Measurements from ENCODE around the gene TPRN.

Gene TPRN

GRCh38 chr9:137206602-137207001, 6.1 kb upstream of the TPRN start:
- no peak for DNase-seq

- DNase-seq, result peak; percentile 74 to 90 (median 90)
Measured at GRCh38 chr9:137205126-137206069, 4.9 kb upstream of the TPRN start, which contains the start of the genes NDOR1 and TMEM203. NDOR1 (plus strand) TSS chr9:137205700; CDS start chr9:137205778, 78 bp downstream. TMEM203 (minus strand) TSS chr9:137205648; CDS start chr9:137205414, 234 bp downstream.

- DNase-seq, result no peak
Measured at GRCh38 chr9:137204731-137205125, 4.2 kb upstream of the TPRN start.

GRCh38 chr9:137202966-137203365, 2.4 kb upstream of the TPRN start:
- DNase-seq, result no peak

GRCh38 chr9:137201205-137201868, 796 bp upstream of the TPRN start:
- no peak for DNase-seq

GRCh38 chr9:137199411-137200121, 975 bp downstream of the TPRN start:
- DNase-seq, result no peak

DNA sequence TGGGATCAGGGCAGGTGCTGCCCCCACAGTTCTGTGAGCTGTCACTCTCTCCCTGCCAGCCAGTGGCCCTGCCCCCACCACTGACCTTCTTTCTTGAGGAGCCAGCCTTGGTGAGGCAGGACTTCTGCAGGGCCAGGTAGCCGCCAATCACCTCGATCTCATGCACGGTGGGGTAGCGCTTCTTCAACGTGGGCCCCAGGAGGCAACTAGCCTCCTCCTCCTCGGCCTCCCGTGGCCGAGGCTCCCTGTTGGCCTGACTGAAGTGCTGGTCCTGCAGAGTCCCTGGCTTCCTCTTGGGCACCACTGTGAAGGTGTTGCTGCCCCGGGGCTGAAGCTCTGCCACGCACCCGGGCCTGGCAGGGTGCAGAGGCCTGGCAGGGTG, 1.6 kb downstream of the TPRN start:
- DNase-seq, result no peak

GRCh38 chr9:137198051-137198901, 2.3 kb downstream of the TPRN start:
- peak; percentile 2 to 34 (median 18) for DNase-seq

- peak; percentile 83 to 99 (median 96) for DNase-seq
Measured at GRCh38 chr9:137195525-137196220, 4.9 kb downstream of the TPRN start.

DNA sequence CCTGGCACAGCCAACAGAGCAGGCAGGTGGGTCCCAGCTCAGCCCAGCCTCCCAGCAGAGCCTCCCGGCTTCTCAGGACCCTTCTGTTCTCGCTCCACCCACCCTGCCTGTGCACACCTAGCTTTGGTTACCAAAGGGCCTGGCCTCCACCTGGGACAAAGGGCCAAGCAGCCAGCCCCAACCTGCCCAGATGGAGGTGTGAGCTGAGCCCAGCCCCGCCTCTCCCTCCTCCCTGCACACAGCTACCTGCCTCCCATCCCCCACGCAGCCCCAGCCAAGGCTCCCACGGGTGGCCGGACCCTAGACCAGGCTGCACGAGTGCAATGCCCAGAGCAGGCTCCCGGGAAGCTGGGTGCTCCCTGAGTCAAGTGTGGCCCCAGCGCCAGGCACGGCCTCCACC, 5.6 kb downstream of the TPRN start:
- DNase-seq, result peak in 2 of 3 experiments; percentile 27 to 82

DNA sequence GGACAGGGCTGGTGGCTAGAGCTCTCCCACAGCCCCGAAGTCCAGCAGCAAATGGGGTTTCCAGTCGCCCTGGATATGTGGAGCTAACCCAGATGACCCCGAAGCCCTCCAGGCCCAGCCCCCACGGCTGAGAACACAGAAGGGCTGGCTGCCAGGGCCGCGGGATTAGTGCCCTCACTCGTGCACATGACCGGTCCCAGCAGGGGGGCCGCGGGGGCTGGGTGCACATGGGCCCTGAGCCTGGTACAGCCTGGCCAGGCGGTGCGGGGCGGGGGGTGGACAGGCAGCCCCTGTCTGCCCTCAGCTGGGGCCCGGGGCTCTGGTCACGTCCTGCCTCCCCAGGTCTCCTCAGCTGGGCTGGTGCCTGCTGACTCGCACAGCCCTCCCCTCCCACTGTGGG, 6.2 kb downstream of the TPRN start:
- peak in 2 of 3 experiments; percentile 48 to 49 for DNase-seq

DNA sequence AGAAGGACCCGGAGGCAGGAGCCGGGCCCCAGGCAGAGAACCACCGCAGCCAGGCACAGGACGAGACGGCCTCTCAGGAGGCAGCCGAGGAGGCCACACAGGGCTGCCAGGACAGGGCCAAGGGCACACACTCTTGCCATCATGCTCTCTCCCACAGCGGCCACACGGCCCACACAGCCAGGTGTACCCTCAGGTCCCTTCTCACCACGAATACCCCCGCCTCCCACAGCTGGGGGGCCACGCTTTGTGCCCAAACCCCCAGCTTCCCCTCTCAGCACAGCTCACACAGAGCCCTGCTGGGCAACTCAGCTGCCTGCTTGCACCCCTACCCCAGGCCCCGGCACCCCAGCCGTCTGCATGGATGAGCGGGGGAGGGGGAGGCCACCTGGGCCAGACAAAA, 6.8 kb downstream of the TPRN start:
- DNase-seq, result no peak

GRCh38 chr9:137192859-137193258, 7.7 kb downstream of the TPRN start:
- DNase-seq, result no peak

DNA sequence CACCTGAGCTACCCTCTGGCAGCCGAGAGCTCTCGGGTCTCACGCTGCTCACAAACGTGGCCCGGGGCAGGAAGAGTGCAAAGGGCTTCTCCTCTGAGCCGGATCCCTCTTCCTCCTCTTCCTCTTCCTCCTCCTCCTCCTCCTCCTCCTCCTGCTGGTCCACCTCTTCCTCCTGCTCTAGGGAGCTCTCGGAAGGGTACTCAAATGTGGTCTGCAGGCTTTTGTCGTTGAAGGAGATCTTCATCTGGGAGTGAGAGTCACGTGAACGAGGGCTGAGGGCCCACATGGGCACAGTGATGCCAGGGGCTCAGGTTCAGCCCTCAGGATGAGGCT, 8.1 kb downstream of the TPRN start:
- DNase-seq, result no peak

- no peak for DNase-seq
Measured at GRCh38 chr9:137191691-137192447, 8.7 kb downstream of the TPRN start.

GRCh38 chr9:137191245-137191644, 9.3 kb downstream of the TPRN start:
- DNase-seq, result no peak

DNA sequence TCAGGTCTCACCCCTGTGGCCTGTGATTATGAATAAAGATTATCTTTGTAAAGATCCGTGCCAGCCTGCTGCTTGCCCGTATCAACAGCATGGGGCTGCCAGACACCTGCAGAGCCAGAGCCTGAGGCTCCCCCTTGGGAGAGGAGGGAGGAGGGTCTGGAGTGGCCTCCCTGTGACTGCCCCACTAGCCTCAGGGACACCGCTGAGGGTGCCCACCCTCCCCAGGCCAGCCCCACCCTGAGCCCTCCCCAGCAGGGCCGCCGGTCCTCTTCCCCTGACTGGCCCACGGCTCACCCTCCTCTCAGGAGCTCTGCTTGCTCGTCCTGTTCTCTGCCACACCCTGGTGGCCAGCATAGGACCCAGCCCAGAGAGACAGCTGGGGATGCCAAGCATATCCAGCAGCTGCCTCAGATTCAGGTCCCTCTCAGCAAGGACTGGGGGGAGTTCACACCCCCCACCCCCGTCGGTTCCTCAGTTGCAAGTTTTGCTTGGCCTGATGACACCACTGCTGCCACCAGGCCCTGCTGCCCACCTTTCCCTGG, 10.2 kb downstream of the TPRN start:
- DNase-seq, result no peak

DNA sequence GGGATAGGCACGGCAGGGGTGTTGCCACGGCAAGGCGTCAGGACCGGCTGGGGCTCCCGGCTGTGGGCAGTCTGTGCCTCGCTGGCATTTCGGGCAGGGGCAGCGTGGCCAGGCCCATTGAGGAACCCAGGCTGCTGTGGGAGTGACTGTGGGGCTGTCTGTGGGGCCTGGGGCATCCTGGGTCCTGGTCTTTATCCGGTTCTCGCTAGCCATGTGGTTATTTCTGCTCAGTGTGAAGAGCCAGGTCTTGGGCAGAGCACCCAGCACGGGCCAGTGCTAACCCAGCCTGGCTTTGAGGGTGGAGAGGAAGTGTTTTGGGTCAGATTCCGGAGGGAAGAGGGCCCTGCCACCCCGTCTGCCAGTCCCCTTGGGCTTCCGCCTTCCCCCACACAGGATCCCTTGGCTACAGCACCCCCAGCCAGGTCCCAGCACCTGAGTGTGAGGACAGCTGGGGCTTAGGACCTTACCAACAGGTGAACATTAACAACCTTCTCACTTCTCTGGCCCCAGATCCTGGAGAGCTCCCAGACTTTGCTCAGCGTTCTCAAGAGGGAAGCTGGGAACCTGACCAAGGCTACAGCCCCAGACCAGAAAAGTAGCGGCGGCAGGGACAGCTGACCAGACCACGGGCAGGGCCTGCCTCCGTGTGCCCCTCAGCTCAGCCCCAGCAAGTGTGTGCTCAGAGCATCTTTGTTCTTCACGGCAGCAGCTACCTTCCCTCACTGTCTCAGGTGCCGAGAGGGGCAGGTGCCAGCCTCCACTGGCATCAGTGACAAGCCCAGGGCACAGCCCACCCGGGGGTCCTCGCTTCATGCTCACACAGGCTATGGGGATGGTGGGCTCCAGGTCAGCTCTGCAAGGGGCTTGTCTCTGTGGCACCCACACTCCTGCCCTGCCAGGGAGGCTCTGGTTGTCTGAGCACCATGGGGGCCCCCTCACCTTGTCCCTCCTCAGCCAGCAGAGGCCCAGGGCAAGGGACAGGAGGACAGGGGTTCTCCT, 10.9 kb downstream of the TPRN start:
- no peak for DNase-seq
